Ecto neural progenitor cell (in vitro differentiated cells): ENCODE results near the gene FNIP2.

Experiments used
- DNase-seq: peaks from one replicate; pipeline ENCODE4 v3.0.0-alpha.2; 2018; ENCODE audit warnings: low spot score

Gene FNIP2

GRCh38 chr4:158837527-158838141 is 68.8 kb downstream of the FNIP2 start:
- DNase-seq = no peak

- DNase-seq = no peak
Measured at GRCh38 chr4:158840131-158840530, 71.3 kb downstream of the FNIP2 start.

- no peak for DNase-seq
Measured at GRCh38 chr4:158841540-158841939, 72.7 kb downstream of the FNIP2 start.

- no peak for DNase-seq
Measured at GRCh38 chr4:158845311-158846041, 76.7 kb downstream of the FNIP2 start.

- no peak for DNase-seq
Measured at GRCh38 chr4:158847535-158847934, 78.7 kb downstream of the FNIP2 start.

GRCh38 chr4:158849681-158850080 is 80.9 kb downstream of the FNIP2 start:
- no peak for DNase-seq

- no peak for DNase-seq
Measured at GRCh38 chr4:158850371-158850770, 81.5 kb downstream of the FNIP2 start.

GRCh38 chr4:158850800-158851644 is 82.2 kb downstream of the FNIP2 start:
- no peak for DNase-seq

GRCh38 chr4:158854236-158854635 is 85.4 kb downstream of the FNIP2 start:
- no peak for DNase-seq

- DNase-seq = no peak
Measured at GRCh38 chr4:158856852-158857251, 88.0 kb downstream of the FNIP2 start.

- no peak for DNase-seq
Measured at GRCh38 chr4:158857951-158858350, 89.1 kb downstream of the FNIP2 start.

- no peak for DNase-seq
Measured at GRCh38 chr4:158858410-158859199, 89.8 kb downstream of the FNIP2 start.

- no peak for DNase-seq
Measured at GRCh38 chr4:158859661-158860060, 90.8 kb downstream of the FNIP2 start.

GRCh38 chr4:158860856-158861255 is 92.0 kb downstream of the FNIP2 start:
- DNase-seq = no peak

- no peak for DNase-seq
Measured at GRCh38 chr4:158861281-158861680, 92.5 kb downstream of the FNIP2 start.

GRCh38 chr4:158861766-158862165 is 92.9 kb downstream of the FNIP2 start:
- DNase-seq = no peak

- no peak for DNase-seq
Measured at GRCh38 chr4:158863296-158863695, 94.5 kb downstream of the FNIP2 start.

GRCh38 chr4:158865520-158866177 is 96.8 kb downstream of the FNIP2 start:
- DNase-seq = no peak

- DNase-seq = no peak
Measured at GRCh38 chr4:158869001-158869400, 100.2 kb downstream of the FNIP2 start.

- no peak for DNase-seq
Measured at GRCh38 chr4:158869761-158870160, 100.9 kb downstream of the FNIP2 start.

GRCh38 chr4:158870282-158870625 is 101.4 kb downstream of the FNIP2 start:
- DNase-seq = no peak
